CD14-positive monocyte (primary cell): ENCODE results near the gene RANBP10. TPM values are rescaled to one million over a fixed set of nuclear protein-coding genes. Genes with fewer than 3 reads are reported as not detected.
A peak's percentile ranks its signal among the peaks of the same experiment; 100 is the strongest.

Experiments
- DNase-seq, 3 donors: peaks; one replicate each; pipeline ENCODE4 v3.0.0-alpha.2; 2011 to 2022
- H2AFZ ChIP-seq: 2 replicates; pipeline ENCODE4 v1.6.0; 2012; ENCODE audit warnings: mild to moderate bottlenecking, low read depth, low read length, inconsistent platforms; ENCODE audit not compliant: insufficient read depth, poor library complexity, severe bottlenecking
- H3K27ac ChIP-seq, 2 donors: 1 replicate in 1 of 2; 2 replicates in 1 of 2; pipeline ENCODE4 v1.5.1; 2012 to 2013; ENCODE audit warnings: low read length in 2 of 2, control low read depth in 1 of 2, inconsistent platforms in 1 of 2, low read depth in 1 of 2, mild to moderate bottlenecking in 1 of 2
- H3K27me3 ChIP-seq, 2 donors: one replicate each; pipeline versions ENCODE4 v1.6.0 to v1.6.1; 2011 to 2013; ENCODE audit warnings: low read length in 2 of 2; ENCODE audit not compliant: control insufficient read depth in 2 of 2, insufficient read depth in 2 of 2
- H3K36me3 ChIP-seq, 2 donors: replicated peaks in 1 of 2; 1 replicate in 1 of 2; 2 replicates in 1 of 2; pipeline versions ENCODE4 v1.5.1 to v1.6.1; 2012 to 2013; ENCODE audit warnings: low read length in 2 of 2, control low read depth in 1 of 2, inconsistent platforms in 1 of 2, mild to moderate bottlenecking in 1 of 2; ENCODE audit not compliant: insufficient read depth in 2 of 2, control insufficient read depth in 1 of 2
- H3K4me1 ChIP-seq, 2 donors: 1 replicate in 1 of 2; 2 replicates in 1 of 2; pipeline versions ENCODE4 v1.5.1 to v1.6.1; 2012 to 2013; ENCODE audit warnings: low read length in 2 of 2, control low read depth in 1 of 2, inconsistent platforms in 1 of 2, mild to moderate bottlenecking in 1 of 2, moderate library complexity in 1 of 2; ENCODE audit not compliant: insufficient read depth in 2 of 2, control insufficient read depth in 1 of 2
- H3K4me2 ChIP-seq: replicated peaks from 2 replicates; pipeline ENCODE3; 2012; ENCODE audit warnings: low read length, moderate library complexity, mild to moderate bottlenecking; ENCODE audit not compliant: poor library complexity, severe bottlenecking; ENCODE audit errors: extremely low read depth
- H3K4me3 ChIP-seq, 3 experiments: fragments of 200-600 bp in 1 of 3; sonication (generic) in 1 of 3; replicated peaks in 1 of 3; 1 replicate in 2 of 3; 2 replicates in 1 of 3; pipeline ENCODE4 v1.5.1; 2011 to 2013; ENCODE audit warnings: low read length in 3 of 3, mild to moderate bottlenecking in 3 of 3, control low read depth in 2 of 3, low read depth in 2 of 3, inconsistent platforms in 1 of 3, moderate library complexity in 1 of 3
- H3K79me2 ChIP-seq: 2 replicates; pipeline ENCODE4 v1.6.0; 2012; ENCODE audit warnings: mild to moderate bottlenecking, control low read depth, inconsistent platforms, low read length, moderate library complexity; ENCODE audit not compliant: insufficient read depth
- H3K9ac ChIP-seq: 2 replicates; pipeline ENCODE4 v1.6.0; 2017; ENCODE audit warnings: low read length, mild to moderate bottlenecking; ENCODE audit not compliant: insufficient read depth, poor library complexity, severe bottlenecking
- H3K9me3 ChIP-seq, 2 donors: replicated peaks in 1 of 2; 1 replicate in 1 of 2; 2 replicates in 1 of 2; pipeline versions ENCODE4 v1.5.1 to v1.6.1; 2012 to 2013; ENCODE audit warnings: low read length in 2 of 2, control low read depth in 1 of 2; ENCODE audit not compliant: control insufficient read depth in 1 of 2, insufficient read depth in 1 of 2
- H4K20me1 ChIP-seq: 2 replicates; pipeline ENCODE4 v1.6.0; 2012; ENCODE audit warnings: mild to moderate bottlenecking, low read length, control low read depth, moderate library complexity; ENCODE audit not compliant: insufficient read depth
- H3K27ac Mint-ChIP-seq, 7 donors: one replicate each; pipeline ENCODE4 v1.8.0; 2020; ENCODE audit warnings: mild to moderate bottlenecking in 7 of 7, mixed read lengths in 7 of 7, moderate library complexity in 6 of 7, inconsistent platforms in 2 of 7
- H3K27me3 Mint-ChIP-seq, 3 donors: one replicate each; pipeline ENCODE4 v1.8.0; 2021 to 2022; ENCODE audit warnings: low read depth in 3 of 3, mild to moderate bottlenecking in 3 of 3, mixed read lengths in 3 of 3, moderate library complexity in 3 of 3, inconsistent platforms in 1 of 3
- H3K36me3 Mint-ChIP-seq, 2 donors: one replicate each; pipeline ENCODE4 v1.8.0; 2020; ENCODE audit warnings: mixed read lengths in 2 of 2, inconsistent platforms in 1 of 2, mild to moderate bottlenecking in 1 of 2
- H3K4me1 Mint-ChIP-seq: one replicate; pipeline ENCODE4 v1.8.0; 2020; ENCODE audit warnings: mild to moderate bottlenecking, mixed read lengths
- H3K4me3 Mint-ChIP-seq, 2 donors: one replicate each; pipeline ENCODE4 v1.8.0; 2020; ENCODE audit warnings: mild to moderate bottlenecking in 2 of 2, mixed read lengths in 2 of 2, moderate library complexity in 1 of 2
- H3K9me3 Mint-ChIP-seq, 7 donors: one replicate each; pipeline ENCODE4 v1.8.0; 2020 to 2022; ENCODE audit warnings: mixed read lengths in 7 of 7, mild to moderate bottlenecking in 6 of 7, moderate library complexity in 6 of 7, inconsistent platforms in 2 of 7
- CTCF ChIP-seq: fragments of 200-600 bp; IDR thresholded peaks from one replicate; pipeline ENCODE4 v1.8.0; 2022; ENCODE audit warnings: antibody characterized with exemption, mild to moderate bottlenecking
- WGBS: methylation state at CpG from one replicate; pipeline ENCODE4 v1.1.5; 2013; ENCODE audit warnings: missing lambda C conversion rate; ENCODE audit not compliant: insufficient coverage; 5-methylcytosine and 5-hydroxymethylcytosine counted together
- intact Hi-C, 2 donors: fragments of 100-400 bp; cut with micrococcal nuclease; formaldehyde crosslinking; loops; one replicate each; pipeline versions ENCODE4 v1.15.0 to v1.15.1; 2023
- polyA plus RNA-seq, 3 donors: library from polyadenylated mRNA; depleted of rRNA in 1 of 3; unstranded in 2 of 3; stranded (reverse) in 1 of 3; fragments of 300-500 nt in 2 of 3; fragments of >200 nt in 1 of 3; fragmentation: Illumina TruSeq in 2 of 3; gene quantifications; 1 replicate in 2 of 3; 2 replicates in 1 of 3; pipeline ENCODE4 v1.2.3, GENCODE V29; 2012 to 2021

Gene RANBP10
- polyA plus RNA-seq, 3 donors: 6.4 to 16.7 (median 6.6) TPM

GRCh38 chr16:67703626-67704025 is 102.7 kb downstream of the RANBP10 start:
- peaks cover 7% of the 10 kb centered on the region for H3K79me2 ChIP-seq
- no peak overlapping the region for H3K4me3 Mint-ChIP-seq
- H3K9ac ChIP-seq: no peak overlapping the region
- H3K9me3 ChIP-seq: peaks cover 0 to 11% of the 10 kb centered on the region in 2 donors
- no peak overlapping the region for H3K27ac ChIP-seq
- H3K4me3 ChIP-seq: no peak overlapping the region
- no peaks in the 10 kb centered on the region for H3K36me3 ChIP-seq
- DNase-seq: no peak
- no peaks in the 10 kb centered on the region for H4K20me1 ChIP-seq
- H3K27ac Mint-ChIP-seq: peak overlapping the region in 1 of 7 donors; percentile 35
- TF ChIP-seq CTCF: no peak
- H3K27me3 ChIP-seq: no peaks in the 10 kb centered on the region
- intact Hi-C loops: no loop called here
- H2AFZ ChIP-seq: no peak overlapping the region
- H3K4me2 ChIP-seq: no peak overlapping the region
- H3K9me3 Mint-ChIP-seq: peaks cover 0 to 11% (median 5%) of the 10 kb centered on the region in 7 donors
- no peaks in the 10 kb centered on the region for H3K4me1 Mint-ChIP-seq
- peaks cover 3 to 11% of the 10 kb centered on the region in 2 donors for H3K36me3 Mint-ChIP-seq
- no peaks in the 10 kb centered on the region for H3K27me3 Mint-ChIP-seq
- WGBS: 100% methylated on average over 1 of the region's 2 CpGs
- no peaks in the 10 kb centered on the region for H3K4me1 ChIP-seq

- TF ChIP-seq CTCF: no peak
- no peak overlapping the region for H3K9ac ChIP-seq
- no peaks in the 10 kb centered on the region for H3K27me3 Mint-ChIP-seq
- H3K36me3 Mint-ChIP-seq: peaks cover 9 to 13% of the 10 kb centered on the region in 2 donors
- no peak overlapping the region for H3K4me2 ChIP-seq
- no peak overlapping the region for H2AFZ ChIP-seq
- peaks cover 5% of the 10 kb centered on the region for H3K79me2 ChIP-seq
- no peaks in the 10 kb centered on the region for H4K20me1 ChIP-seq
- no peak overlapping the region for H3K27ac Mint-ChIP-seq
- 93% methylated on average over 2 of the region's 4 CpGs for WGBS
- peaks cover 3 to 10% of the 10 kb centered on the region in 2 donors for H3K4me1 ChIP-seq
- H3K27ac ChIP-seq: no peak overlapping the region
- no peaks in the 10 kb centered on the region for H3K36me3 ChIP-seq
- peaks cover 0 to 11% of the 10 kb centered on the region in 2 donors for H3K9me3 ChIP-seq
- intact Hi-C loops: no loop called here
- no peak for DNase-seq
- H3K9me3 Mint-ChIP-seq: peaks cover 0 to 14% (median 5%) of the 10 kb centered on the region in 7 donors
- no peak overlapping the region for H3K4me3 ChIP-seq
- no peak overlapping the region for H3K4me3 Mint-ChIP-seq
- peaks cover 11% of the 10 kb centered on the region for H3K4me1 Mint-ChIP-seq
- H3K27me3 ChIP-seq: no peaks in the 10 kb centered on the region
Observed at GRCh38 chr16:67702130-67702529, 104.2 kb downstream of the RANBP10 start.
